Measurements from ENCODE around the gene TMEM40.
"Not testable (repeated sequence)": the region's sequence is repeated elsewhere in the genome, so short reads cannot be mapped to it uniquely, and the experiment has no call there.

Gene TMEM40

DNA sequence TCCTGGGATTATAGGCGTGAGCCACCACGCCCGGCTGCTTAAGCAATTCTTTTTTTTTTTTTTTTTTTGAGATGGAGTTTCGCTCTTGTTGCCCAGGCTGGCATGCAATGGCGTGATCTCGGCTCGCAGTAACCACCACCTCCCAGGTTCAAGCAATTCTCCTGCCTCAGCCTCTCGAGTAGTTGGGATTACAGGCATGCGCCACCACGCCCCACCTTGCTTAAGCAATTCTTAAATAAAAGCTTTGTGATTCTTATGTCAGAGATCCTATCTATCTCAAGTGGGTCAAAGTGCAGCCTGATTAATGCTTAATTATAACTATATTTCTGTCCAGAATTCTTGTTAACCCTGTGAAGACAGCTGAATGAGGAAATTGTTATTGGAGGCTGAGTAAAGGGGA is 57.5 kb downstream of the TMEM40 start:
- not testable (repeated sequence) for H3K27ac ChIP-seq (ENCODE audit: low read depth, low read length); H3K4me3 ChIP-seq (ENCODE audit: low read length)

DNA sequence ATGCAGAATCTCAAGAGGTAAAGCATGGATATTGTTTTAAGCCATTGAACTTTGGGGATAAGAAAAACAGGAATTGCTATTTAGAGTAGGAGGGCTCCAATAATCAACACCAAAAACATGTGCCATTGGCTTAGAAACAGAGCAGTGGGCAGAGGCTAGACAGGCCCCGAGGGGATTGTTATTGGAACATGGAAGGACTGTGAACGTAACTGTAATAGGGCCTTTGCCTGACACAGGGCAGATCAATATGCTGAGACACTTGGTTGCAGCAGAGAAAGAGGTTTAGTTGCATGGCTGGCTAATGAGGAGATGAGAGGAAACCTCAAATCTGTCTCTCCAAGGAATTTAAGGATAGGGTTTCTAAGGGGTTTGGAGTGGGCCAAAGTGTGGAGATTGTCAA is 58.3 kb downstream of the TMEM40 start:
- H3K27me3 ChIP-seq (ENCODE audit: control insufficient read depth, insufficient read depth, low read length): no peaks in the 10 kb centered on the region
- no peak overlapping the region for H3K9ac ChIP-seq (ENCODE audit: low read length)
- H3K36me3 ChIP-seq (ENCODE audit: control insufficient read depth, insufficient read depth, low read length): no peaks in the 10 kb centered on the region
- H3K4me3 ChIP-seq (ENCODE audit: low read length): no peak overlapping the region
- no peaks in the 10 kb centered on the region for H3K4me1 ChIP-seq (ENCODE audit: control insufficient read depth, insufficient read depth, low read length)
- no peak overlapping the region for H3K27ac ChIP-seq (ENCODE audit: low read depth, low read length)

More for the DNA sequence above, 57.5 kb downstream of the TMEM40 start:
- not testable (repeated sequence) for H3K27me3 ChIP-seq (ENCODE audit: control insufficient read depth, insufficient read depth, low read length); H3K9ac ChIP-seq (ENCODE audit: low read length); H3K36me3 ChIP-seq (ENCODE audit: control insufficient read depth, insufficient read depth, low read length); H3K4me1 ChIP-seq (ENCODE audit: control insufficient read depth, insufficient read depth, low read length)

DNA sequence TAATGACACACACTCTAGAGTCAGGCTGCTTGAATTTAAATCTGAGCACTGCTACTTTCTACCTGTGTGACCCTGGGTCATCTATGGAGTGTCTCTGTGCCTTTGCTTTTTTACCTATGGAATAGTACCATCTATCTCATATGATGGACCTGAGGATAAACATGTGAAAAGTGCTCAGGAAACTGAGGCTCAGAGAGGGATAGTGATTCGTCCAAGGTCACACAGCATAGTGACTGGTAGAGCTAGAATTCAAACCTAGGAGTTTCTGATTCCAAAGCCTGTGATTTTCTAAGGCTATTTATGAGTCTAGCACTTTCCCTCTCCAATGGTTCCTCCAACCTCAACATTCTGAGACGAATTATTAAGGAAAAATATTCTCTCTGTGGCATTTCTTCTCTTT is 63.1 kb downstream of the TMEM40 start:
- H3K36me3 ChIP-seq (ENCODE audit: control insufficient read depth, insufficient read depth, low read length): no peaks in the 10 kb centered on the region
- H3K4me3 ChIP-seq (ENCODE audit: low read length): no peak overlapping the region
- no peak overlapping the region for H3K9ac ChIP-seq (ENCODE audit: low read length)
- no peaks in the 10 kb centered on the region for H3K4me1 ChIP-seq (ENCODE audit: control insufficient read depth, insufficient read depth, low read length)
- no peaks in the 10 kb centered on the region for H3K27me3 ChIP-seq (ENCODE audit: control insufficient read depth, insufficient read depth, low read length)
- no peak overlapping the region for H3K27ac ChIP-seq (ENCODE audit: low read depth, low read length)

DNA sequence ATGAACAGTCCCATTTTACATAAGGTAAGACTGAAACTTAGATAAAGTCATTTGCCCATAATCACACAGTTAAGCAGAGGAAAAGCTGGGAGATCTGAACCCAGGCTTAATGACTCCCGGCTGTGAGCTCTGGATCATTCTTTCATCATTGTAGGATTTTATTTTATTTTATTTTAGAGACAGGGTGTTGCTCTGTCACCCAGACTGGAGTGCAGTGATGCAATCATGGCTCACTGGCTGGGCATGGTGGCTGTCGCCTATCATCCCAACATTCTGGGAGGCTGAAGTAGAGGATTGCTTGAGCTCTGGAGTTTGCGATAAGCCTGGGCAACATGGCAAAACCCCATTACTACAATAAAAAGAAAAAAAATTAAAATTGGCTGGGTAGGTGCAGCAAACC is 63.9 kb downstream of the TMEM40 start:
- H3K9ac ChIP-seq (ENCODE audit: low read length): no peak overlapping the region
- H3K27me3 ChIP-seq (ENCODE audit: control insufficient read depth, insufficient read depth, low read length): no peaks in the 10 kb centered on the region
- H3K27ac ChIP-seq (ENCODE audit: low read depth, low read length): no peak overlapping the region
- H3K36me3 ChIP-seq (ENCODE audit: control insufficient read depth, insufficient read depth, low read length): no peaks in the 10 kb centered on the region
- H3K4me1 ChIP-seq (ENCODE audit: control insufficient read depth, insufficient read depth, low read length): no peaks in the 10 kb centered on the region
- no peak overlapping the region for H3K4me3 ChIP-seq (ENCODE audit: low read length)

DNA sequence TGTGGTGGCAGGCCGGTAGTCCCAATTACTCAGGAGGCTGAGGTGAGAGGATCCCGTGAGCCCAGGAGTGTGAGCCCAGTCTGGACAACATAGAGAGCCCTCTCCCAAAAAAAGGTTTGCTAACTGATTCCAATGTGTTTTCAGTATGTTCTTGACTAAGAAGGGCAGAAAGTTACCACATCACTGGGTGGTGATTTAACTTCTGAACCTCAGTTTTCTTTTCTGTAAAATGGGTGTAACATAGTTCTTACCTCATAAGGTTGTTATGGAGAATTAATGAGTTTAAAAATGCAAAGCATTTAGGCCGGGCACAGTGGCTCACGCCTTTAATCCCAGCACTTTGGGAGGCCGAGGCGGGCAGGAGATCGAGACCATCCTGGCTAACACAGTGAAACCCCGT is 66.6 kb downstream of the TMEM40 start:
- H3K36me3 ChIP-seq (ENCODE audit: control insufficient read depth, insufficient read depth, low read length): no peaks in the 10 kb centered on the region
- no peak overlapping the region for H3K4me3 ChIP-seq (ENCODE audit: low read length)
- H3K9ac ChIP-seq (ENCODE audit: low read length): no peak overlapping the region
- H3K27me3 ChIP-seq (ENCODE audit: control insufficient read depth, insufficient read depth, low read length): no peaks in the 10 kb centered on the region
- H3K27ac ChIP-seq (ENCODE audit: low read depth, low read length): no peak overlapping the region
- H3K4me1 ChIP-seq (ENCODE audit: control insufficient read depth, insufficient read depth, low read length): no peaks in the 10 kb centered on the region

DNA sequence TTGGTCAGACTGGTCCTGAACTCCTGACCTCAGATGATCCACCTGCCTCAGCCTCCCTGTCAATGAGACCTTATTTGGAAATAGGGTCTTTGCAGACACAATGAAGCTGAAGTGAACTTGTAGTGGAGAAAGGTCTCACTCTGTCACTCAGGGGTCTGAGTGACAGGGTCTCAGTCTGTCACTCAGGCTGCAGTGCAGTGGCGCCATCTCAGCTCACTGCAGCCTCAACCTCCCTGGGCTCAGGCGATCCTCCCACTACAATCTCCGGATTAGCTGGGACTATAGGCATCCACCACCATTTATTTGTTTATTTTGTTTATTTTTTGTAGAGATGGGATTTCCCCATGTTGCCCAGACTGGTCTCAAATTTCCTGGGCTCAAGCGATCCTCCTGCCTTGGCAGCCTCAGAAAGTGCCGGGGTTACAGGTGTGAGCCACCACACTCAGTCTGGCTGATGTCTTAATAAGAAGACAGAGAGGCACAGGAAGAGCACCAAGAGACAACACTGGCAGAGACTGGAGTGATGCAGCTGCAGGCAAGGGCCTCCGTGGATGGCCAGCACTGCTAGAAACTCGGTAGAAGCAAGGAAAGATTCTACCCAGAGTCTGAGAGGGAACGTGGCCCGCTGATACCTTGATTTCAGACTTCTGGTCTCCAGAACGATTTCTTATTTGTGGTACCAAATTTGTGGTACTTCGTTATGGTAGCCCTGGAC is 68.9 kb downstream of the TMEM40 start:
- Histone ChIP-seq H3K4me1 (ENCODE audit: control insufficient read depth, insufficient read depth, low read length) (no peaks in the 10 kb centered on the region), H3K27me3 (ENCODE audit: control insufficient read depth, insufficient read depth, low read length) (no peaks in the 10 kb centered on the region), H3K4me3 (ENCODE audit: low read length) (no peak overlapping the region), H3K27ac (ENCODE audit: low read depth, low read length) (no peak overlapping the region), H3K9ac (ENCODE audit: low read length) (no peak overlapping the region), H3K36me3 (ENCODE audit: control insufficient read depth, insufficient read depth, low read length) (no peaks in the 10 kb centered on the region)

DNA sequence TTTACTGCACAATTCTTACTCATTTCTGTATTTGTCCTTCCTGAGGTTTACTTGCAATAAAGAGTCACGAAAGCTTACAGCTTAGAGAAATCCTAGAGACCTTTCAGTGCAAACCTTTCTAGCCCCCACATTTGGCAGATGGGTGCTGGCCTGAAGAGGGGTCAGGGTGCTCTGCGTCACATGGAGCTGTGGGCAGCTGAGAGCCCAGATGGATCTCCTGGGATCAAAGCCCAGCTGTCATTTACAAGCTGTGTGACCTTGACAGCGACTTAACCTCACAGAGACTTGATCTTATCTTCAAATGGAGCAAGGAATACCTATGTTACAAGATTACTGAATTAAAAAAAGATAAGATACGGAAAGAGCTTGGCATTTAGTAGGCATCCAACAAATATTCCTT is 71.1 kb downstream of the TMEM40 start:
- Histone ChIP-seq H3K27ac (ENCODE audit: low read depth, low read length) (no peak overlapping the region), H3K27me3 (ENCODE audit: control insufficient read depth, insufficient read depth, low read length) (no peaks in the 10 kb centered on the region), H3K4me3 (ENCODE audit: low read length) (no peak overlapping the region), H3K36me3 (ENCODE audit: control insufficient read depth, insufficient read depth, low read length) (no peaks in the 10 kb centered on the region), H3K9ac (ENCODE audit: low read length) (no peak overlapping the region), H3K4me1 (ENCODE audit: control insufficient read depth, insufficient read depth, low read length) (no peaks in the 10 kb centered on the region)

DNA sequence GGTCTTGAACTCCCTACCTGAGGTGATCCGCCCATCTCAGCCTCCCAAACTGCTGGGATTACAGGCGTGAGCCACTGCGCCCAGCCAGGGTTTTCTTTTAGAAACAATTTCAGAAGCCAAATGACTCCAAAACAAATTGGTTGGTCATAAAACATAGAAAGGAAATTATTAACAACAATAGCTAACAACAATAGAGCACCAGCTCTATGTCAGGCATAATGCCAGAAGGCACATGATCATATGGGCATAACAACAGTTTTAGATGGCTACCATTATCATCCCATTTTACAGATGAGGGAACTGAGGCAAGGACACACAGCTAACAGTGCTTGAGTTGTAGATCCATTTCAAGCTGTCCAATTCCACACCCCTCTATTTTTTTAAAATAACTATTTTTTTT is 73.0 kb downstream of the TMEM40 start:
- Histone ChIP-seq H3K27me3 (ENCODE audit: control insufficient read depth, insufficient read depth, low read length) (no peaks in the 10 kb centered on the region), H3K27ac (ENCODE audit: low read depth, low read length) (no peak overlapping the region), H3K4me3 (ENCODE audit: low read length) (no peak overlapping the region), H3K4me1 (ENCODE audit: control insufficient read depth, insufficient read depth, low read length) (no peaks in the 10 kb centered on the region), H3K9ac (ENCODE audit: low read length) (no peak overlapping the region), H3K36me3 (ENCODE audit: control insufficient read depth, insufficient read depth, low read length) (no peaks in the 10 kb centered on the region)
